Neural cell (in vitro differentiated cells): Measurements from ENCODE around the gene LHB.

Experiments used
- CTCF ChIP-seq: fragments of 450-650 bp; IDR thresholded peaks from 2 replicates; pipeline ENCODE4 v1.5.1; 2014; ENCODE audit warnings: antibody characterized with exemption, mild to moderate bottlenecking, moderate library complexity; ENCODE audit not compliant: poor library complexity, severe bottlenecking
- RAD21 ChIP-seq: fragments of 450-650 bp; conservative IDR thresholded peaks from 2 replicates; pipeline ENCODE4 v1.6.1; 2014; ENCODE audit warnings: antibody characterized with exemption, mild to moderate bottlenecking, moderate library complexity

- TF ChIP-seq CTCF = no peak
- TF ChIP-seq RAD21 = no peak
Measured at GRCh38 chr19:48977061-48977460, 39.8 kb downstream of the LHB start.
